HEK293 (cell line): ENCODE results near the gene DCST2.
A peak's percentile ranks its signal among the peaks of the same experiment; 100 is the strongest.
"Not testable (repeated sequence)": the region's sequence is repeated elsewhere in the genome, so short reads cannot be mapped to it uniquely, and the experiment has no call there.

Source experiments
- CTCF ChIA-PET: fragments of 350-600 bp; formaldehyde crosslinking; extraction: SDS; loops from one replicate; lab custom pipeline; 2021; ENCODE audit warnings: antibody characterized with exemption; lab: Yijun Ruan, JAX
- POLR2A ChIA-PET: fragments of 300-600 bp; formaldehyde crosslinking; extraction: SDS; loops from one replicate; lab custom pipeline; 2020; ENCODE audit warnings: antibody characterized with exemption, inconsistent platforms; lab: Yijun Ruan, JAX
- H3K27ac ChIP-seq: fragments of 200-500 bp; sonication (Bioruptor generic); 2 replicates; pipeline ENCODE4 v1.5.1; 2014; ENCODE audit warnings: low read depth, low read length, control low read depth, inconsistent platforms; ENCODE audit errors: extremely low read depth
- H3K36me3 ChIP-seq, 2 experiments: fragments of 200-500 bp in 1 of 2; sonication (Bioruptor generic) in 1 of 2; 1 replicate in 1 of 2; 2 replicates in 1 of 2; pipeline ENCODE4 v1.5.1; 2014 to 2017; ENCODE audit warnings: inconsistent platforms in 2 of 2, low read length in 2 of 2; ENCODE audit not compliant: control insufficient read depth in 2 of 2, insufficient read depth in 1 of 2
- H3K4me1 ChIP-seq: fragments of 200-500 bp; sonication (Bioruptor generic); 2 replicates; pipeline ENCODE4 v1.5.1; 2014; ENCODE audit warnings: mild to moderate bottlenecking, low read length, inconsistent platforms; ENCODE audit not compliant: control insufficient read depth, insufficient read depth
- H3K4me3 ChIP-seq: 2 replicates; pipeline ENCODE4 v1.5.1; 2011; ENCODE audit warnings: low read depth, mild to moderate bottlenecking, control low read depth, low read length, moderate library complexity
- H3K9me3 ChIP-seq: fragments of 200-500 bp; sonication (Bioruptor generic); 2 replicates; pipeline ENCODE4 v1.5.1; 2014; ENCODE audit warnings: low read depth, low read length, inconsistent platforms; ENCODE audit not compliant: control insufficient read depth, insufficient read depth
- AEBP2 ChIP-seq: fragments of 450-650 bp; formaldehyde crosslinking; IDR thresholded peaks from 2 replicates; pipeline ENCODE4 v1.5.1; 2016; ENCODE audit warnings: missing biosample characterization, missing genetic modification characterization, borderline replicate concordance
- ATF2 ChIP-seq: fragments of 450-650 bp; formaldehyde crosslinking; IDR thresholded peaks from 2 replicates; pipeline ENCODE4 v1.5.1; 2016; ENCODE audit warnings: missing biosample characterization, missing genetic modification characterization, low read depth
- EGR2 ChIP-seq: fragments of 450-650 bp; formaldehyde crosslinking; IDR thresholded peaks from 2 replicates; pipeline ENCODE4 v1.5.1; 2016; ENCODE audit warnings: low read depth, missing biosample characterization, missing genetic modification characterization
- OVOL3 ChIP-seq: fragments of 450-650 bp; formaldehyde crosslinking; IDR thresholded peaks from 2 replicates; pipeline ENCODE4 v1.5.1; 2016; ENCODE audit warnings: missing biosample characterization, missing genetic modification characterization
- PATZ1 ChIP-seq: fragments of 450-650 bp; formaldehyde crosslinking; IDR thresholded peaks from 2 replicates; pipeline ENCODE4 v1.5.1; 2016; ENCODE audit warnings: missing biosample characterization, missing genetic modification characterization
- PRDM2 ChIP-seq: fragments of 450-650 bp; formaldehyde crosslinking; IDR thresholded peaks from 2 replicates; pipeline ENCODE4 v1.5.1; 2016; ENCODE audit warnings: missing biosample characterization, missing genetic modification characterization, borderline replicate concordance
- SP2 ChIP-seq: fragments of 450-650 bp; formaldehyde crosslinking; IDR thresholded peaks from 2 replicates; pipeline ENCODE4 v1.5.1; 2016; ENCODE audit warnings: missing biosample characterization, missing genetic modification characterization
- ZFHX2 ChIP-seq: fragments of 450-650 bp; formaldehyde crosslinking; conservative IDR thresholded peaks from 2 replicates; pipeline ENCODE4 v1.5.1; 2016; ENCODE audit warnings: missing biosample characterization, missing genetic modification characterization
- ZNF184 ChIP-seq: fragments of 450-650 bp; IDR thresholded peaks from 2 replicates; pipeline ENCODE4 v1.5.1; 2018; ENCODE audit warnings: missing biosample characterization, mild to moderate bottlenecking, missing genetic modification characterization
- ZNF341 ChIP-seq: fragments of 450-650 bp; formaldehyde crosslinking; IDR thresholded peaks from 2 replicates; pipeline ENCODE4; 2016; ENCODE audit warnings: low read depth, missing biosample characterization, missing genetic modification characterization
- ZNF449 ChIP-seq: fragments of 450-650 bp; formaldehyde crosslinking; IDR thresholded peaks from 2 replicates; pipeline ENCODE4 v1.5.1; 2017; ENCODE audit warnings: missing biosample characterization, mild to moderate bottlenecking, missing genetic modification characterization, moderate library complexity
- ZNF488 ChIP-seq: fragments of 450-650 bp; formaldehyde crosslinking; IDR thresholded peaks from 2 replicates; pipeline ENCODE4 v1.5.1; 2016; ENCODE audit warnings: missing biosample characterization, missing genetic modification characterization
- ZNF521 ChIP-seq: fragments of 450-650 bp; formaldehyde crosslinking; IDR thresholded peaks from 2 replicates; pipeline ENCODE4 v1.5.1; 2017; ENCODE audit warnings: missing biosample characterization, mild to moderate bottlenecking, missing genetic modification characterization
- ZNF529 ChIP-seq: fragments of 450-650 bp; formaldehyde crosslinking; IDR thresholded peaks from 2 replicates; pipeline ENCODE4 v1.5.1; 2017; ENCODE audit warnings: missing genetic modification characterization, missing biosample characterization; ENCODE audit not compliant: insufficient replicate concordance
- ZNF664 ChIP-seq: fragments of 450-650 bp; formaldehyde crosslinking; IDR thresholded peaks from 2 replicates; pipeline ENCODE4 v1.5.1; 2016; ENCODE audit warnings: missing biosample characterization, missing genetic modification characterization
- ZNF704 ChIP-seq: fragments of 450-650 bp; formaldehyde crosslinking; IDR thresholded peaks from 2 replicates; pipeline ENCODE4 v1.5.1; 2016; ENCODE audit warnings: missing biosample characterization, missing genetic modification characterization

Gene DCST2

GRCh38 chr1:154978360-154978759 is 55.2 kb downstream of the DCST2 start (continued):
- TF ChIP-seq ZNF704 (tag by site-specific recombination): no peak
- TF ChIP-seq ATF2 (tag by site-specific recombination): no peak
- TF ChIP-seq ZNF449: no peak
- no peak for TF ChIP-seq ZNF529 (tag by site-specific recombination)
- no peak for TF ChIP-seq OVOL3 (tag by site-specific recombination)
- TF ChIP-seq ZNF664 (tag by site-specific recombination): no peak
- TF ChIP-seq ZNF521 (tag by site-specific recombination): no peak
- no peak for TF ChIP-seq PRDM2

GRCh38 chr1:154977762-154978161 is 55.8 kb downstream of the DCST2 start:
- peaks cover 0 to 23% of the 10 kb centered on the region in 2 experiments; a peak in 2 of 3 replicates for H3K36me3 ChIP-seq
- H3K27ac ChIP-seq, H3K4me3 ChIP-seq, H3K4me1 ChIP-seq, H3K9me3 ChIP-seq: not testable (repeated sequence)
- ChIA-PET CTCF (interaction anchor here (1.3 kb wide), 1 partner anchor 17 kb away, joined by 3 read pairs; the partner anchor contains the start of gene PYGO2), POLR2A (interaction anchor here (1.0 kb wide), 1 partner anchor 10 kb away, joined by 3 read pairs; no protein-coding TSS in a partner anchor)

- Histone ChIP-seq H3K36me3 (peaks cover 0 to 20% of the 10 kb centered on the region in 2 experiments; a peak in 2 of 3 replicates), H3K9me3 (no peaks in the 10 kb centered on the region), H3K4me1 (peaks cover 9% of the 10 kb centered on the region), H3K4me3 (peak overlapping the region; percentile 67), H3K27ac (peak overlapping the region; percentile 76; the same call in 1 of the 2 replicates)
- ChIA-PET POLR2A (interaction anchor here (2.2 to 6.0 kb wide), 3 partner anchors 8 to 26 kb away, joined by 9 to 66 read pairs (median 14); partner anchors contain the start of genes FLAD1, LENEP and ZBTB7B), CTCF (interaction anchor here (0.6 to 1.0 kb wide), 3 partner anchors 66 to 86 kb away, joined by 3 to 5 read pairs (median 4); partner anchors contain the start of gene ADAM15)
- TF ChIP-seq ZNF184 (tag by site-specific recombination): no peak
- TF ChIP-seq PATZ1: peak; percentile 29; the same call in 1 of the 2 replicates
- peak; percentile 84 for TF ChIP-seq EGR2
- TF ChIP-seq ZNF341 (tag by site-specific recombination): no peak
- peak; percentile 86 for TF ChIP-seq ZFHX2
- peak; percentile 87 for TF ChIP-seq SP2 (tag by site-specific recombination)
- TF ChIP-seq AEBP2 (tag by site-specific recombination): no peak
- no peak for TF ChIP-seq ZNF488
These were observed 58.0 kb downstream of the DCST2 start for GRCh38 chr1:154975409-154976059.
